ENCODE measurements around the gene BRD3.

BRD3 gene

GRCh38 chr9:134034215-134035040 lies 33.4 kb downstream of the BRD3 start:
- H3K27ac ChIP-seq, result no peak overlapping the region
- TF ChIP-seq CTCF (IDR thresholded peaks at IDR 0.05; ENCODE audit: low read depth, low read length), result no peak
- no peaks in the 10 kb centered on the region for H3K9me3 ChIP-seq (ENCODE audit: severe bottlenecking)
- H3K4me3 ChIP-seq (ENCODE audit: low read depth, low read length), result no peak overlapping the region
- H3K27me3 ChIP-seq (ENCODE audit: insufficient read depth, low read depth, severe bottlenecking), result no peaks in the 10 kb centered on the region
- DNase-seq, result no peak
- peaks cover 82% of the 10 kb centered on the region for H3K36me3 ChIP-seq

- Histone ChIP-seq H3K27ac (no peak overlapping the region), H3K9me3 (ENCODE audit: severe bottlenecking) (no peaks in the 10 kb centered on the region), H3K27me3 (ENCODE audit: insufficient read depth, low read depth, severe bottlenecking) (no peaks in the 10 kb centered on the region), H3K36me3 (peaks cover 76% of the 10 kb centered on the region), H3K4me3 (ENCODE audit: low read depth, low read length) (no peak overlapping the region)
- no peak for DNase-seq
- no peak for TF ChIP-seq CTCF (IDR thresholded peaks at IDR 0.05; ENCODE audit: low read depth, low read length)
Observed at GRCh38 chr9:134033516-134034214, 34.2 kb downstream of the BRD3 start.

- Histone ChIP-seq H3K4me3 (ENCODE audit: low read depth, low read length) (no peak overlapping the region), H3K27ac (no peak overlapping the region), H3K27me3 (ENCODE audit: insufficient read depth, low read depth, severe bottlenecking) (no peaks in the 10 kb centered on the region), H3K36me3 (peaks cover 76% of the 10 kb centered on the region), H3K9me3 (ENCODE audit: severe bottlenecking) (no peaks in the 10 kb centered on the region)
- TF ChIP-seq CTCF (IDR thresholded peaks at IDR 0.05; ENCODE audit: low read depth, low read length), result no peak
- DNase-seq, result no peak
Observed at GRCh38 chr9:134032456-134033222, 35.2 kb downstream of the BRD3 start.

- Histone ChIP-seq H3K27me3 (ENCODE audit: insufficient read depth, low read depth, severe bottlenecking) (no peaks in the 10 kb centered on the region), H3K4me3 (ENCODE audit: low read depth, low read length) (no peak overlapping the region), H3K36me3 (peaks cover 76% of the 10 kb centered on the region), H3K27ac (no peak overlapping the region; the same call in 1 of the 2 replicates), H3K9me3 (ENCODE audit: severe bottlenecking) (no peaks in the 10 kb centered on the region)
- DNase-seq, result no peak
- TF ChIP-seq CTCF (IDR thresholded peaks at IDR 0.05; ENCODE audit: low read depth, low read length), result no peak
Observed at GRCh38 chr9:134031783-134032182, 36.0 kb downstream of the BRD3 start.

- H3K9me3 ChIP-seq (ENCODE audit: severe bottlenecking), result no peaks in the 10 kb centered on the region
- no peak for TF ChIP-seq CTCF (IDR thresholded peaks at IDR 0.05; ENCODE audit: low read depth, low read length)
- H3K36me3 ChIP-seq, result peaks cover 74% of the 10 kb centered on the region
- no peak for DNase-seq
- no peaks in the 10 kb centered on the region for H3K27me3 ChIP-seq (ENCODE audit: insufficient read depth, low read depth, severe bottlenecking)
- H3K27ac ChIP-seq, result peak overlapping the region; percentile 3; the same call in 1 of the 2 replicates
- H3K4me3 ChIP-seq (ENCODE audit: low read depth, low read length), result no peak overlapping the region
Observed at GRCh38 chr9:134030821-134031470, 36.9 kb downstream of the BRD3 start.

Measured in WERI-Rb-1 (cell line).